Epithelial cell of prostate (primary cell): ENCODE data around the gene PARPBP.
"Not testable (repeated sequence)": the region's sequence is repeated elsewhere in the genome, so short reads cannot be mapped to it uniquely, and the experiment has no call there.

Experiments
- DNase-seq: peaks from one replicate; pipeline ENCODE4 v3.0.0-alpha.2; 2011; ENCODE audit warnings: low read depth, low spot score
- H3K27ac ChIP-seq: fragments of 450-650 bp; 2 replicates; pipeline ENCODE4 v1.5.1; 2017; ENCODE audit warnings: mild to moderate bottlenecking

The PARPBP gene

GRCh38 chr12:102147062-102147587 is 27.1 kb downstream of the PARPBP start:
- not testable (repeated sequence) for DNase-seq, H3K27ac ChIP-seq

GRCh38 chr12:102155206-102155605 is 35.2 kb downstream of the PARPBP start:
- H3K27ac ChIP-seq, DNase-seq: not testable (repeated sequence)

- H3K27ac ChIP-seq, result no peak overlapping the region
- no peak for DNase-seq
Measured at GRCh38 chr12:102163383-102163782, 43.4 kb downstream of the PARPBP start.

GRCh38 chr12:102167821-102168604 is 48.0 kb downstream of the PARPBP start:
- no peak overlapping the region for H3K27ac ChIP-seq
- DNase-seq, result no peak

GRCh38 chr12:102169922-102170621 is 50.1 kb downstream of the PARPBP start:
- H3K27ac ChIP-seq, result no peak overlapping the region
- no peak for DNase-seq

GRCh38 chr12:102171951-102172350 is 52.0 kb downstream of the PARPBP start:
- H3K27ac ChIP-seq, result no peak overlapping the region
- DNase-seq, result no peak

- no peak overlapping the region for H3K27ac ChIP-seq
- DNase-seq, result no peak
Measured at GRCh38 chr12:102172436-102172835, 52.5 kb downstream of the PARPBP start.

- no peak for DNase-seq
- H3K27ac ChIP-seq, result no peak overlapping the region
Measured at GRCh38 chr12:102174117-102174516, 54.1 kb downstream of the PARPBP start.

- no peak for DNase-seq
- no peak overlapping the region for H3K27ac ChIP-seq
Measured at GRCh38 chr12:102174761-102175160, 54.8 kb downstream of the PARPBP start.

GRCh38 chr12:102182635-102183034 is 62.7 kb downstream of the PARPBP start:
- no peak overlapping the region for H3K27ac ChIP-seq
- no peak for DNase-seq

- H3K27ac ChIP-seq, result no peak overlapping the region
- DNase-seq, result no peak
Measured at GRCh38 chr12:102195826-102196225, 75.8 kb downstream of the PARPBP start.

GRCh38 chr12:102197789-102198188 is 77.8 kb downstream of the PARPBP start, which contains the start of gene PMCH:
Gene PMCH (minus strand): TSS chr12:102197833. CDS start chr12:102197770, 63 bp downstream.
- peak; percentile 6 for DNase-seq
- H3K27ac ChIP-seq, result no peak within 1 kb of the TSS

- no peak for DNase-seq
- no peak overlapping the region for H3K27ac ChIP-seq
Measured at GRCh38 chr12:102201436-102202061, 81.6 kb downstream of the PARPBP start.

GRCh38 chr12:102202556-102202955 is 82.6 kb downstream of the PARPBP start:
- H3K27ac ChIP-seq, result no peak overlapping the region
- no peak for DNase-seq

- no peak for DNase-seq
- no peak overlapping the region for H3K27ac ChIP-seq
Measured at GRCh38 chr12:102204025-102204424, 84.0 kb downstream of the PARPBP start.

GRCh38 chr12:102215992-102216691 is 96.2 kb downstream of the PARPBP start:
- H3K27ac ChIP-seq, result no peak overlapping the region
- peak; percentile 2 for DNase-seq

- DNase-seq, result no peak
- no peak overlapping the region for H3K27ac ChIP-seq
Measured at GRCh38 chr12:102220736-102221135, 100.8 kb downstream of the PARPBP start.

- no peak for DNase-seq
- H3K27ac ChIP-seq, result no peak overlapping the region
Measured at GRCh38 chr12:102227954-102228353, 108.0 kb downstream of the PARPBP start.

- DNase-seq, result no peak
- H3K27ac ChIP-seq, result no peak overlapping the region
Measured at GRCh38 chr12:102232036-102232435, 112.1 kb downstream of the PARPBP start.

- no peak for DNase-seq
Measured at GRCh38 chr12:102232446-102232845, 112.5 kb downstream of the PARPBP start.

More at GRCh38 chr12:102232446-102232845, 112.5 kb downstream of the PARPBP start:
- no peak overlapping the region for H3K27ac ChIP-seq
